22Rv1 (cell line): ENCODE results near the gene NARS2.

Experiments
- H3K27ac ChIP-seq: fragments of 450-650 bp; 2 replicates; pipeline ENCODE4 v1.5.1; 2017
- CTCF ChIP-seq: fragments of 450-650 bp; IDR thresholded peaks from 2 replicates; pipeline ENCODE4 v1.5.1; 2017; ENCODE audit warnings: mild to moderate bottlenecking
- ZFX ChIP-seq: fragments of 450-650 bp; IDR thresholded peaks from 2 replicates; pipeline ENCODE4 v1.6.1; 2017; ENCODE audit warnings: antibody characterized with exemption, borderline replicate concordance

Gene NARS2

GRCh38 chr11:78432956-78433355 lies 141.7 kb downstream of the NARS2 start:
- H3K27ac ChIP-seq = no peak overlapping the region
- no peak for TF ChIP-seq CTCF
- TF ChIP-seq ZFX = no peak

- H3K27ac ChIP-seq = no peak overlapping the region
- TF ChIP-seq CTCF (peak; percentile 79), ZFX (no peak)
Measured at GRCh38 chr11:78432058-78432515, 142.6 kb downstream of the NARS2 start.

- no peak for TF ChIP-seq ZFX
- no peak for TF ChIP-seq CTCF
- no peak overlapping the region for H3K27ac ChIP-seq
Measured at GRCh38 chr11:78429660-78430059, 145.0 kb downstream of the NARS2 start.

- TF ChIP-seq ZFX (no peak), CTCF (no peak)
- H3K27ac ChIP-seq = no peak overlapping the region
Measured at GRCh38 chr11:78429209-78429608, 145.5 kb downstream of the NARS2 start.

GRCh38 chr11:78428773-78429172 lies 145.9 kb downstream of the NARS2 start:
- H3K27ac ChIP-seq = no peak overlapping the region
- TF ChIP-seq CTCF = no peak
- TF ChIP-seq ZFX = no peak

- H3K27ac ChIP-seq = no peak overlapping the region
- no peak for TF ChIP-seq CTCF
- TF ChIP-seq ZFX = no peak
Measured at GRCh38 chr11:78428266-78428636, 146.4 kb downstream of the NARS2 start.

- no peak for TF ChIP-seq ZFX
- no peak for TF ChIP-seq CTCF
Measured at GRCh38 chr11:78427615-78428265, 146.9 kb downstream of the NARS2 start.

More at GRCh38 chr11:78427615-78428265, 146.9 kb downstream of the NARS2 start:
- no peak overlapping the region for H3K27ac ChIP-seq
